HEK293 (cell line): ENCODE results near the gene BTF3L4.

ENCODE experiments used
- CTCF ChIA-PET: fragments of 350-600 bp; formaldehyde crosslinking; extraction: SDS; loops from one replicate; lab custom pipeline; 2021; ENCODE audit warnings: antibody characterized with exemption; lab: Yijun Ruan, JAX
- POLR2A ChIA-PET: fragments of 300-600 bp; formaldehyde crosslinking; extraction: SDS; loops from one replicate; lab custom pipeline; 2020; ENCODE audit warnings: antibody characterized with exemption, inconsistent platforms; lab: Yijun Ruan, JAX
- H3K27ac ChIP-seq: fragments of 200-500 bp; sonication (Bioruptor generic); 2 replicates; pipeline ENCODE4 v1.5.1; 2014; ENCODE audit warnings: low read depth, low read length, control low read depth, inconsistent platforms; ENCODE audit errors: extremely low read depth
- H3K36me3 ChIP-seq, 2 experiments: fragments of 200-500 bp in 1 of 2; sonication (Bioruptor generic) in 1 of 2; 1 replicate in 1 of 2; 2 replicates in 1 of 2; pipeline ENCODE4 v1.5.1; 2014 to 2017; ENCODE audit warnings: inconsistent platforms in 2 of 2, low read length in 2 of 2; ENCODE audit not compliant: control insufficient read depth in 2 of 2, insufficient read depth in 1 of 2
- H3K4me1 ChIP-seq: fragments of 200-500 bp; sonication (Bioruptor generic); 2 replicates; pipeline ENCODE4 v1.5.1; 2014; ENCODE audit warnings: mild to moderate bottlenecking, low read length, inconsistent platforms; ENCODE audit not compliant: control insufficient read depth, insufficient read depth
- H3K4me3 ChIP-seq: 2 replicates; pipeline ENCODE4 v1.5.1; 2011; ENCODE audit warnings: low read depth, mild to moderate bottlenecking, control low read depth, low read length, moderate library complexity
- H3K9me3 ChIP-seq: fragments of 200-500 bp; sonication (Bioruptor generic); 2 replicates; pipeline ENCODE4 v1.5.1; 2014; ENCODE audit warnings: low read depth, low read length, inconsistent platforms; ENCODE audit not compliant: control insufficient read depth, insufficient read depth
- GLIS2 ChIP-seq: fragments of 450-650 bp; formaldehyde crosslinking; IDR thresholded peaks from 2 replicates; pipeline ENCODE4 v1.5.1; 2016; ENCODE audit warnings: missing biosample characterization, missing genetic modification characterization
- HOXD13 ChIP-seq: sonication (generic); formaldehyde crosslinking; IDR thresholded peaks from 2 replicates; pipeline ENCODE4 v1.8.0; 2022; ENCODE audit warnings: missing genetic modification reagents, borderline replicate concordance
- KLF17 ChIP-seq: fragments of 450-650 bp; formaldehyde crosslinking; IDR thresholded peaks from 2 replicates; pipeline ENCODE4 v1.5.1; 2016; ENCODE audit warnings: missing biosample characterization, missing genetic modification characterization
- SALL2 ChIP-seq: fragments of 450-650 bp; formaldehyde crosslinking; IDR thresholded peaks from 2 replicates; pipeline ENCODE4 v1.5.0; 2017; ENCODE audit warnings: missing biosample characterization, mild to moderate bottlenecking, missing genetic modification characterization, borderline replicate concordance
- YY1 ChIP-seq: fragments of 450-650 bp; formaldehyde crosslinking; IDR thresholded peaks from 2 replicates; pipeline ENCODE4 v1.5.1; 2018; ENCODE audit warnings: missing biosample characterization, missing genetic modification characterization
- ZFP41 ChIP-seq: fragments of 450-650 bp; formaldehyde crosslinking; IDR thresholded peaks from 2 replicates; pipeline ENCODE4 v1.5.1; 2016; ENCODE audit warnings: missing biosample characterization, missing genetic modification characterization, borderline replicate concordance
- ZNF169 ChIP-seq: fragments of 450-650 bp; formaldehyde crosslinking; IDR thresholded peaks from 2 replicates; pipeline ENCODE4 v1.5.1; 2016; ENCODE audit warnings: missing biosample characterization, missing genetic modification characterization
- ZNF292 ChIP-seq: fragments of 450-650 bp; formaldehyde crosslinking; IDR thresholded peaks from 2 replicates; pipeline ENCODE4 v1.5.1; 2016; ENCODE audit warnings: low read depth, missing biosample characterization, missing genetic modification characterization, borderline replicate concordance
- ZNF324 ChIP-seq: fragments of 450-650 bp; formaldehyde crosslinking; IDR thresholded peaks from 2 replicates; pipeline ENCODE4 v1.5.1; 2016; ENCODE audit warnings: missing biosample characterization, missing genetic modification characterization
- ZNF391 ChIP-seq: fragments of 450-650 bp; formaldehyde crosslinking; IDR thresholded peaks from 2 replicates; pipeline ENCODE4 v1.5.1; 2016; ENCODE audit warnings: low read depth, missing biosample characterization, missing genetic modification characterization, borderline replicate concordance
- ZNF404 ChIP-seq: fragments of 450-650 bp; formaldehyde crosslinking; IDR thresholded peaks from 2 replicates; pipeline ENCODE4 v1.5.1; 2017; ENCODE audit warnings: missing biosample characterization, missing genetic modification characterization
- ZNF529 ChIP-seq: fragments of 450-650 bp; formaldehyde crosslinking; IDR thresholded peaks from 2 replicates; pipeline ENCODE4 v1.5.1; 2017; ENCODE audit warnings: missing genetic modification characterization, missing biosample characterization; ENCODE audit not compliant: insufficient replicate concordance
- ZNF530 ChIP-seq: fragments of 450-650 bp; formaldehyde crosslinking; IDR thresholded peaks from 2 replicates; pipeline ENCODE4 v1.5.1; 2016; ENCODE audit warnings: low read depth, missing biosample characterization, missing genetic modification characterization
- ZNF544 ChIP-seq: fragments of 450-650 bp; formaldehyde crosslinking; IDR thresholded peaks from 2 replicates; pipeline ENCODE4 v1.5.0; 2017; ENCODE audit warnings: missing biosample characterization, missing genetic modification characterization
- ZNF548 ChIP-seq: fragments of 450-650 bp; formaldehyde crosslinking; IDR thresholded peaks from 2 replicates; pipeline ENCODE4 v1.5.1; 2016; ENCODE audit warnings: missing biosample characterization, missing genetic modification characterization
- ZNF600 ChIP-seq: fragments of 450-650 bp; formaldehyde crosslinking; IDR thresholded peaks from 2 replicates; pipeline ENCODE4 v1.5.1; 2016; ENCODE audit warnings: missing biosample characterization, missing genetic modification characterization
- ZNF677 ChIP-seq: fragments of 450-650 bp; IDR thresholded peaks from 2 replicates; pipeline ENCODE4 v1.5.0; 2018; ENCODE audit warnings: missing biosample characterization, mild to moderate bottlenecking, missing genetic modification characterization, moderate library complexity
- ZNF707 ChIP-seq: fragments of 450-650 bp; formaldehyde crosslinking; IDR thresholded peaks from 2 replicates; pipeline ENCODE4 v1.5.1; 2016; ENCODE audit warnings: missing biosample characterization, missing genetic modification characterization
- TF ChIP-seq, protein P1 (sequence below): fragments of 450-650 bp; formaldehyde crosslinking; conservative IDR thresholded peaks from 2 replicates; pipeline ENCODE4 v1.5.1; 2016; ENCODE audit warnings: low read depth, missing biosample characterization, missing genetic modification characterization
- TF ChIP-seq, protein P2 (sequence below): fragments of 450-650 bp; formaldehyde crosslinking; IDR thresholded peaks from 2 replicates; pipeline ENCODE4 v1.5.1; 2016; ENCODE audit warnings: missing biosample characterization, missing genetic modification characterization
- TF ChIP-seq, protein P3 (sequence below): fragments of 450-650 bp; IDR thresholded peaks from 2 replicates; pipeline ENCODE4 v1.5.1; 2018; ENCODE audit warnings: missing biosample characterization, missing genetic modification characterization
- TF ChIP-seq, protein P4 (sequence below): fragments of 450-650 bp; IDR thresholded peaks from 2 replicates; pipeline ENCODE4 v1.5.1; 2018; ENCODE audit warnings: missing biosample characterization, mild to moderate bottlenecking, missing genetic modification characterization
- TF ChIP-seq, protein P5 (sequence below): fragments of 450-650 bp; formaldehyde crosslinking; IDR thresholded peaks from 2 replicates; pipeline ENCODE4 v1.5.1; 2017; ENCODE audit warnings: missing biosample characterization, missing genetic modification characterization

The BTF3L4 gene

GRCh38 chr1:52033190-52034049, 22.7 kb upstream of the BTF3L4 start, which contains the start of gene KTI12:
Gene KTI12, minus strand, starts transcription at chr1:52033810. Its CDS starts 49 bp downstream, at chr1:52033761.
- H3K4me1 ChIP-seq = no peaks in the 10 kb centered on the region
- ChIA-PET CTCF (no interaction called here), POLR2A (interaction anchor here (0.7 to 3.3 kb wide), 3 partner anchors 19 to 76 kb away, joined by 3 to 30 read pairs (median 4); partner anchors contain the start of genes BTF3L4 and TXNDC12)
- peak within 1 kb of the TSS; percentile 88 for H3K4me3 ChIP-seq
- no peaks in the 10 kb centered on the region for H3K9me3 ChIP-seq
- H3K36me3 ChIP-seq = peaks cover 0 to 22% of the 10 kb centered on the region in 2 experiments; a peak in 2 of 3 replicates
- H3K27ac ChIP-seq = peak within 1 kb of the TSS; percentile 58; the same call in 1 of the 2 replicates
- no peak for TF ChIP-seq ZNF530 (tag by site-specific recombination)
- no peak for TF ChIP-seq SALL2
- TF ChIP-seq ZNF600 (tag by site-specific recombination) = peak; percentile 74
- TF ChIP-seq, protein P1, sequence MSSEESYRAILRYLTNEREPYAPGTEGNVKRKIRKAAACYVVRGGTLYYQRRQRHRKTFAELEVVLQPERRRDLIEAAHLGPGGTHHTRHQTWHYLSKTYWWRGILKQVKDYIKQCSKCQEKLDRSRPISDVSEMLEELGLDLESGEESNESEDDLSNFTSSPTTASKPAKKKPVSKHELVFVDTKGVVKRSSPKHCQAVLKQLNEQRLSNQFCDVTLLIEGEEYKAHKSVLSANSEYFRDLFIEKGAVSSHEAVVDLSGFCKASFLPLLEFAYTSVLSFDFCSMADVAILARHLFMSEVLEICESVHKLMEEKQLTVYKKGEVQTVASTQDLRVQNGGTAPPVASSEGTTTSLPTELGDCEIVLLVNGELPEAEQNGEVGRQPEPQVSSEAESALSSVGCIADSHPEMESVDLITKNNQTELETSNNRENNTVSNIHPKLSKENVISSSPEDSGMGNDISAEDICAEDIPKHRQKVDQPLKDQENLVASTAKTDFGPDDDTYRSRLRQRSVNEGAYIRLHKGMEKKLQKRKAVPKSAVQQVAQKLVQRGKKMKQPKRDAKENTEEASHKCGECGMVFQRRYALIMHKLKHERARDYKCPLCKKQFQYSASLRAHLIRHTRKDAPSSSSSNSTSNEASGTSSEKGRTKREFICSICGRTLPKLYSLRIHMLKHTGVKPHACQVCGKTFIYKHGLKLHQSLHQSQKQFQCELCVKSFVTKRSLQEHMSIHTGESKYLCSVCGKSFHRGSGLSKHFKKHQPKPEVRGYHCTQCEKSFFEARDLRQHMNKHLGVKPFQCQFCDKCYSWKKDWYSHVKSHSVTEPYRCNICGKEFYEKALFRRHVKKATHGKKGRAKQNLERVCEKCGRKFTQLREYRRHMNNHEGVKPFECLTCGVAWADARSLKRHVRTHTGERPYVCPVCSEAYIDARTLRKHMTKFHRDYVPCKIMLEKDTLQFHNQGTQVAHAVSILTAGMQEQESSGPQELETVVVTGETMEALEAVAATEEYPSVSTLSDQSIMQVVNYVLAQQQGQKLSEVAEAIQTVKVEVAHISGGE (tag by site-specific recombination) = peak; percentile 93
- TF ChIP-seq, protein P2, sequence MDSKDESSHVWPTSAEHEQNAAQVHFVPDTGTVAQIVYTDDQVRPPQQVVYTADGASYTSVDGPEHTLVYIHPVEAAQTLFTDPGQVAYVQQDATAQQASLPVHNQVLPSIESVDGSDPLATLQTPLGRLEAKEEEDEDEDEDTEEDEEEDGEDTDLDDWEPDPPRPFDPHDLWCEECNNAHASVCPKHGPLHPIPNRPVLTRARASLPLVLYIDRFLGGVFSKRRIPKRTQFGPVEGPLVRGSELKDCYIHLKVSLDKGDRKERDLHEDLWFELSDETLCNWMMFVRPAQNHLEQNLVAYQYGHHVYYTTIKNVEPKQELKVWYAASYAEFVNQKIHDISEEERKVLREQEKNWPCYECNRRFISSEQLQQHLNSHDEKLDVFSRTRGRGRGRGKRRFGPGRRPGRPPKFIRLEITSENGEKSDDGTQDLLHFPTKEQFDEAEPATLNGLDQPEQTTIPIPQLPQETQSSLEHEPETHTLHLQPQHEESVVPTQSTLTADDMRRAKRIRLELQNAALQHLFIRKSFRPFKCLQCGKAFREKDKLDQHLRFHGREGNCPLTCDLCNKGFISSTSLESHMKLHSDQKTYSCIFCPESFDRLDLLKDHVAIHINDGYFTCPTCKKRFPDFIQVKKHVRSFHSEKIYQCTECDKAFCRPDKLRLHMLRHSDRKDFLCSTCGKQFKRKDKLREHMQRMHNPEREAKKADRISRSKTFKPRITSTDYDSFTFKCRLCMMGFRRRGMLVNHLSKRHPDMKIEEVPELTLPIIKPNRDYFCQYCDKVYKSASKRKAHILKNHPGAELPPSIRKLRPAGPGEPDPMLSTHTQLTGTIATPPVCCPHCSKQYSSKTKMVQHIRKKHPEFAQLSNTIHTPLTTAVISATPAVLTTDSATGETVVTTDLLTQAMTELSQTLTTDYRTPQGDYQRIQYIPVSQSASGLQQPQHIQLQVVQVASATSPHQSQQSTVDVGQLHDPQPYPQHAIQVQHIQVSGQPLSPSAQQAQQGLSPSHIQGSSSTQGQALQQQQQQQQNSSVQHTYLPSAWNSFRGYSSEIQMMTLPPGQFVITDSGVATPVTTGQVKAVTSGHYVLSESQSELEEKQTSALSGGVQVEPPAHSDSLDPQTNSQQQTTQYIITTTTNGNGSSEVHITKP (tag by site-specific recombination) = peak; percentile 62
- TF ChIP-seq ZNF529 (tag by site-specific recombination) = no peak
- TF ChIP-seq, protein P3, sequence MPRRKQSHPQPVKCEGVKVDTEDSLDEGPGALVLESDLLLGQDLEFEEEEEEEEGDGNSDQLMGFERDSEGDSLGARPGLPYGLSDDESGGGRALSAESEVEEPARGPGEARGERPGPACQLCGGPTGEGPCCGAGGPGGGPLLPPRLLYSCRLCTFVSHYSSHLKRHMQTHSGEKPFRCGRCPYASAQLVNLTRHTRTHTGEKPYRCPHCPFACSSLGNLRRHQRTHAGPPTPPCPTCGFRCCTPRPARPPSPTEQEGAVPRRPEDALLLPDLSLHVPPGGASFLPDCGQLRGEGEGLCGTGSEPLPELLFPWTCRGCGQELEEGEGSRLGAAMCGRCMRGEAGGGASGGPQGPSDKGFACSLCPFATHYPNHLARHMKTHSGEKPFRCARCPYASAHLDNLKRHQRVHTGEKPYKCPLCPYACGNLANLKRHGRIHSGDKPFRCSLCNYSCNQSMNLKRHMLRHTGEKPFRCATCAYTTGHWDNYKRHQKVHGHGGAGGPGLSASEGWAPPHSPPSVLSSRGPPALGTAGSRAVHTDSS = no peak
- peak; percentile 58; the same call in 1 of the 2 replicates for TF ChIP-seq ZNF391
- TF ChIP-seq KLF17 (tag by site-specific recombination) = no peak; the same call in 1 of the 2 replicates
- TF ChIP-seq GLIS2 (tag by site-specific recombination) = no peak
- no peak for TF ChIP-seq ZNF292
- TF ChIP-seq ZFP41 (tag by site-specific recombination) = no peak
- TF ChIP-seq ZNF324 = peak; percentile 74; the same call in 1 of the 2 replicates
- no peak for TF ChIP-seq HOXD13 (CRISPR knock-in tag)
- TF ChIP-seq ZNF404 (tag by site-specific recombination) = no peak
- no peak for TF ChIP-seq ZNF169 (tag by site-specific recombination)
- TF ChIP-seq ZNF677 = no peak
- TF ChIP-seq ZNF544 (tag by site-specific recombination) = no peak
- peak; percentile 83 for TF ChIP-seq YY1 (tag by site-specific recombination)
- TF ChIP-seq, protein P4, sequence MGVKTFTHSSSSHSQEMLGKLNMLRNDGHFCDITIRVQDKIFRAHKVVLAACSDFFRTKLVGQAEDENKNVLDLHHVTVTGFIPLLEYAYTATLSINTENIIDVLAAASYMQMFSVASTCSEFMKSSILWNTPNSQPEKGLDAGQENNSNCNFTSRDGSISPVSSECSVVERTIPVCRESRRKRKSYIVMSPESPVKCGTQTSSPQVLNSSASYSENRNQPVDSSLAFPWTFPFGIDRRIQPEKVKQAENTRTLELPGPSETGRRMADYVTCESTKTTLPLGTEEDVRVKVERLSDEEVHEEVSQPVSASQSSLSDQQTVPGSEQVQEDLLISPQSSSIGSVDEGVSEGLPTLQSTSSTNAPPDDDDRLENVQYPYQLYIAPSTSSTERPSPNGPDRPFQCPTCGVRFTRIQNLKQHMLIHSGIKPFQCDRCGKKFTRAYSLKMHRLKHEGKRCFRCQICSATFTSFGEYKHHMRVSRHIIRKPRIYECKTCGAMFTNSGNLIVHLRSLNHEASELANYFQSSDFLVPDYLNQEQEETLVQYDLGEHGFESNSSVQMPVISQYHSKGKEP = peak; percentile 68
- no peak for TF ChIP-seq ZNF548
- no peak for TF ChIP-seq ZNF707 (tag by site-specific recombination)
- TF ChIP-seq, protein P5, sequence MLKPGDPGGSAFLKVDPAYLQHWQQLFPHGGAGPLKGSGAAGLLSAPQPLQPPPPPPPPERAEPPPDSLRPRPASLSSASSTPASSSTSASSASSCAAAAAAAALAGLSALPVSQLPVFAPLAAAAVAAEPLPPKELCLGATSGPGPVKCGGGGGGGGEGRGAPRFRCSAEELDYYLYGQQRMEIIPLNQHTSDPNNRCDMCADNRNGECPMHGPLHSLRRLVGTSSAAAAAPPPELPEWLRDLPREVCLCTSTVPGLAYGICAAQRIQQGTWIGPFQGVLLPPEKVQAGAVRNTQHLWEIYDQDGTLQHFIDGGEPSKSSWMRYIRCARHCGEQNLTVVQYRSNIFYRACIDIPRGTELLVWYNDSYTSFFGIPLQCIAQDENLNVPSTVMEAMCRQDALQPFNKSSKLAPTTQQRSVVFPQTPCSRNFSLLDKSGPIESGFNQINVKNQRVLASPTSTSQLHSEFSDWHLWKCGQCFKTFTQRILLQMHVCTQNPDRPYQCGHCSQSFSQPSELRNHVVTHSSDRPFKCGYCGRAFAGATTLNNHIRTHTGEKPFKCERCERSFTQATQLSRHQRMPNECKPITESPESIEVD (tag by site-specific recombination) = no peak
